Measurements from ENCODE around the gene GRHL1.

Gene GRHL1

DNA sequence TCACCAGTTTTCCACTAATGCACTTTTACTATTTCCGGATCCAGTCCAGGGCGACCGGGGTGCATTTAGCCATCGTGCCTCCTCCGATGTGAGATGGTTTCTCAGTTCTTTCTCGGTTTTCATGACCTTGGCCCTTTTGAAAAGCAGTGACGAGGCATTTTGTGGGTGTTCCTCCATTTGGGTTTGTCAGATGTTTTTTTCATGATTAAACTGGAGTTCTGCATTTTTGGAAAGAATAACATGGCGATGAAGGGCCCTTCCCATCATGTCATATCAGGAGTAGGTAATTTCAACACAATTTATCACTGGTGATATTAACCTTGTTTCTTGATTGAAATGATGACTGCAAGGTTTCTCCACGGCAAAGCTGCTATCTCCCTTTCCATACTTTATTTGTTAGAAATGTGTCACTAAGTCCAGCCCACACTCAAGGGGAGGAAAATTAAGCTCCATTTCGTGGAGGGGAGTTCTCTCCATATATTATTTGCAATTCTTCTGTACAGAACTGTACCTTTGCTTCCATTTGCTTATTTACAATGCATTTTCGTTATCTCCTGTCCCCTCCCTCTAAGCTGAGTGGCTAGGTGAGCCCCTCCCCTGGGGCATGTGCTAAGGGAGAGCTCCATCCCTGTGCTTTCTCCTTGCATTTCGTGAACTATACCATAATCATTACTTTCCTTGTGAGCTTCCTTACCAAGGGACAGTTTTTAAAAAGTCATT lies 83.0 kb downstream of the GRHL1 start:
- peak overlapping the region; percentile 4 for H3K4me3 Mint-ChIP-seq
- H3K36me3 Mint-ChIP-seq (ENCODE audit: insufficient read depth) = peaks cover 3% of the 10 kb centered on the region
- peak overlapping the region; percentile 27 for H3K27ac Mint-ChIP-seq (ENCODE audit: low read depth)
- ATAC-seq (replicated peaks; ENCODE audit: extremely low read depth, poor library complexity, severe bottlenecking) (no peak), DNase-seq (ENCODE audit: low spot score in 2 of 2) (no peak)
- H3K27me3 Mint-ChIP-seq = no peaks in the 10 kb centered on the region
- H3K4me1 Mint-ChIP-seq = peaks cover 33% of the 10 kb centered on the region
- H3K9me3 Mint-ChIP-seq = no peaks in the 10 kb centered on the region

- Mint-ChIP-seq H3K27me3 (no peaks in the 10 kb centered on the region), H3K27ac (ENCODE audit: low read depth) (peak overlapping the region; percentile 68), H3K9me3 (no peaks in the 10 kb centered on the region), H3K4me1 (peaks cover 27% of the 10 kb centered on the region), H3K36me3 (ENCODE audit: insufficient read depth) (peaks cover 3% of the 10 kb centered on the region), H3K4me3 (peak overlapping the region; percentile 4)
- DNase-seq (ENCODE audit: low spot score in 2 of 2) (no peak), ATAC-seq (replicated peaks; ENCODE audit: extremely low read depth, poor library complexity, severe bottlenecking) (no peak)
Measured at GRCh38 chr2:10035053-10035422, 83.5 kb downstream of the GRHL1 start.

DNA sequence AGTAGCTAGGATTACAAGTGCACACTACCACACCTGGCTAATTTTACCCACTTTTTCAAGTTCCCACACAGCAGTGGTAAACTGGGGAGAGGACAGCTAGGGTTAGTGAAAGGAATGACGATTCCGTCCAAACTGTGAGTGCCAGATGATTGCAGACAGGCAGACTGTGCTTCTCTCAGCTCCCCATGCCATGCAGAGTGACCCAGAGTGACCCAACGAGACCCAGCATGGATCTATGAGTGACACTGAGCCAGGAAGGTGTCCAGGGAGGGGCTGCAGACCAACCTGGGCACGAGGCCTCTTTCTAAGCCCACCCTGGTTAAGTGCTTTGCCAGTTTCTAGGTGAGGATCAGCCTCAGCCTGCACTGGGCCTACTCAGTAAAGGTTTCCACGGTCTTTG lies 84.1 kb downstream of the GRHL1 start:
- peak overlapping the region; percentile 68 for H3K27ac Mint-ChIP-seq (ENCODE audit: low read depth)
- peaks cover 23% of the 10 kb centered on the region for H3K4me1 Mint-ChIP-seq
- H3K27me3 Mint-ChIP-seq = no peaks in the 10 kb centered on the region
- DNase-seq (ENCODE audit: low spot score in 2 of 2) (no peak), ATAC-seq (replicated peaks; ENCODE audit: extremely low read depth, poor library complexity, severe bottlenecking) (no peak)
- peaks cover 3% of the 10 kb centered on the region for H3K36me3 Mint-ChIP-seq (ENCODE audit: insufficient read depth)
- H3K9me3 Mint-ChIP-seq = no peaks in the 10 kb centered on the region
- peak overlapping the region; percentile 4 for H3K4me3 Mint-ChIP-seq

GRCh38 chr2:10036095-10036884 lies 84.8 kb downstream of the GRHL1 start:
- peak in 1 of 2 donors; percentile 31 for DNase-seq (ENCODE audit: low spot score in 2 of 2)
- no peaks in the 10 kb centered on the region for H3K27me3 Mint-ChIP-seq
- peak; percentile 78 for ATAC-seq (replicated peaks; ENCODE audit: extremely low read depth, poor library complexity, severe bottlenecking)

GRCh38 chr2:10038123-10038522 lies 86.6 kb downstream of the GRHL1 start:
- Mint-ChIP-seq H3K4me3 (no peak overlapping the region), H3K4me1 (peaks cover 37% of the 10 kb centered on the region), H3K27me3 (no peaks in the 10 kb centered on the region), H3K27ac (ENCODE audit: low read depth) (no peak overlapping the region), H3K36me3 (ENCODE audit: insufficient read depth) (peaks cover 6% of the 10 kb centered on the region), H3K9me3 (no peaks in the 10 kb centered on the region)
- ATAC-seq (replicated peaks; ENCODE audit: extremely low read depth, poor library complexity, severe bottlenecking) = no peak
- no peak for DNase-seq (ENCODE audit: low spot score in 2 of 2)

More at GRCh38 chr2:10036095-10036884, 84.8 kb downstream of the GRHL1 start:
- Mint-ChIP-seq H3K36me3 (ENCODE audit: insufficient read depth) (peaks cover 3% of the 10 kb centered on the region), H3K27ac (ENCODE audit: low read depth) (peak overlapping the region; percentile 68), H3K4me3 (peak overlapping the region; percentile 4), H3K4me1 (peaks cover 24% of the 10 kb centered on the region), H3K9me3 (no peaks in the 10 kb centered on the region)

DNA sequence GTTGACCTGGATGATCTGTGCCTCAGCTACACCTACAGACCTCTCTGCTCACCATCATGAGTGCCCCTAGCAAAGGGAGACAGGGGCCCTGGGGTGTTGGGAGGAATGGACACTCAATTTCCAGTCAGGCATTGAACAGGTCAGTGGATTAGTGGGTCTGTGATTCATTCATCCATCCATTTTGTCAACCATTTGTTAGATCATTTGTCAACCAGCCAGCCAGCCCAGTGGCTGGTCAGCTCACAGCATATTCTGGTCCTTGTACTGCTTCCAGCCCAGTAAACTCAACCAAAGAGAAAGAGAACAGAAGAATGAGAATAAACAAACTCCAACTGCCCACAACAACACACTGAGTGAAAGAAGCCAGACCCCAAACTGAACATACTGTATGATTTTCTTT lies 87.2 kb downstream of the GRHL1 start:
- Mint-ChIP-seq H3K27me3 (no peaks in the 10 kb centered on the region), H3K36me3 (ENCODE audit: insufficient read depth) (peaks cover 6% of the 10 kb centered on the region), H3K4me1 (peaks cover 37% of the 10 kb centered on the region), H3K27ac (ENCODE audit: low read depth) (no peak overlapping the region), H3K9me3 (no peaks in the 10 kb centered on the region), H3K4me3 (no peak overlapping the region)
- DNase-seq (ENCODE audit: low spot score in 2 of 2) (no peak), ATAC-seq (replicated peaks; ENCODE audit: extremely low read depth, poor library complexity, severe bottlenecking) (no peak)

DNA sequence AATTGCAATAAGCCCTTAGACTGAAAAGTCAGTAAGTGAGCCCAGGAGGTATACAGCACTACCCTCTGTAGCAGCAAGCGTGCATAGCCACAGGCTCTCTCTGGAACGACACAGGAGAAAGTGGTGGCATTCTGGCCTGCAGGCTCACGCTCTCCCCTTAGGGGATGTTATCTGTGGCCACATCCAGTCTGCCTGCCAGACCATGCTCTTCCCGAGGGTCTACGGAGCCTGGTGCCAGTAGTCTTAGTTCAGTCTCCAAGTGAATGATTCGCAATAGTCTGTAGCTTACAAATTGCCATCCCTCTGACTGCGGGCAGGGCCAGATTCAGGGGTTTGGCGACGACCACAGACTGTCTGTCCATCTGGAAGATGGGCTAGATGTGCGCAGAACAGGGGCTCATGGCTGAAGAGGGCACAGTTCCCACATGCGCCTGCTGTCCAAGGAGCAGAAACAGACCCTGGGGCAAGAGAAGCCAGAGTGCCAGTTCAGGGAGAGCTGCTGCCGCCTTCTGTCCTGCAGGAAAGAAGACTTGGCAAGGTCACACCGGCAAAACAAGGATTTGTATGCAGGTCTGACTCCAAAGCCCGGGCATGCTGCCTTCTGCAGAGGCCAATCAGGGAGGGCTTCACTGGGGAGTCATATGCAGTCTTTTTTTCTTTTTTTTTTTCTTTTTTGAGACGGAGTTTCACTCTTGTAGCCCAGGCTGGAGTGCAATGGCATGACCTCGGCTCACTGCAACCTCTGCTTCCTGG lies 88.3 kb downstream of the GRHL1 start:
- Mint-ChIP-seq H3K36me3 (ENCODE audit: insufficient read depth) (peaks cover 8% of the 10 kb centered on the region), H3K27me3 (no peaks in the 10 kb centered on the region), H3K9me3 (no peaks in the 10 kb centered on the region), H3K4me3 (no peak overlapping the region), H3K27ac (ENCODE audit: low read depth) (no peak overlapping the region), H3K4me1 (peaks cover 35% of the 10 kb centered on the region)
- DNase-seq (ENCODE audit: low spot score in 2 of 2) (no peak), ATAC-seq (replicated peaks; ENCODE audit: extremely low read depth, poor library complexity, severe bottlenecking) (no peak)

DNA sequence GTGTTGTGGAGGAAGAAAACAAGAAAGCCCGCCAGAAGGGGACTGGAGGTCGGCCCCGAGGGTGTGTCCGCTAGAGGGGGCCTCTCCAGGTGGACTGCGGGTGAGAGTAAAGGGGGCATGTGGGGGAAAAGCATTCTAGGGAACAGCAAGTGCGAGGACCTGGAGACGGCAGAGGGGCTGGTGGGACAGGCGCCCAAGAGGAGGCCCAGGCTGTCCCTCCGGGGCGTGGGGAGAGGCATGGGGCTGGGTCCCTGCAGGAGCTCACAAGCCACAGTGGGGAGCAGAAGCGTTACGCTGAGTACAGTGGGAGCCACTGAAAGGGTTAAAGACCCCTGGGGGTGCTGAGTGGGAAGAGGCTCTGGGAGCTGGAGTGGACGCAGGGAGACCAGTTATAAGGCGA lies 90.2 kb downstream of the GRHL1 start:
- no peak for DNase-seq (ENCODE audit: low spot score in 2 of 2)
- no peak for ATAC-seq (replicated peaks; ENCODE audit: extremely low read depth, poor library complexity, severe bottlenecking)
- peaks cover 8% of the 10 kb centered on the region for H3K36me3 Mint-ChIP-seq (ENCODE audit: insufficient read depth)
- H3K27ac Mint-ChIP-seq (ENCODE audit: low read depth) = peak overlapping the region; percentile 94
- H3K4me3 Mint-ChIP-seq = peak overlapping the region; percentile 83
- H3K4me1 Mint-ChIP-seq = peaks cover 21% of the 10 kb centered on the region
- no peaks in the 10 kb centered on the region for H3K9me3 Mint-ChIP-seq
- H3K27me3 Mint-ChIP-seq = no peaks in the 10 kb centered on the region

DNA sequence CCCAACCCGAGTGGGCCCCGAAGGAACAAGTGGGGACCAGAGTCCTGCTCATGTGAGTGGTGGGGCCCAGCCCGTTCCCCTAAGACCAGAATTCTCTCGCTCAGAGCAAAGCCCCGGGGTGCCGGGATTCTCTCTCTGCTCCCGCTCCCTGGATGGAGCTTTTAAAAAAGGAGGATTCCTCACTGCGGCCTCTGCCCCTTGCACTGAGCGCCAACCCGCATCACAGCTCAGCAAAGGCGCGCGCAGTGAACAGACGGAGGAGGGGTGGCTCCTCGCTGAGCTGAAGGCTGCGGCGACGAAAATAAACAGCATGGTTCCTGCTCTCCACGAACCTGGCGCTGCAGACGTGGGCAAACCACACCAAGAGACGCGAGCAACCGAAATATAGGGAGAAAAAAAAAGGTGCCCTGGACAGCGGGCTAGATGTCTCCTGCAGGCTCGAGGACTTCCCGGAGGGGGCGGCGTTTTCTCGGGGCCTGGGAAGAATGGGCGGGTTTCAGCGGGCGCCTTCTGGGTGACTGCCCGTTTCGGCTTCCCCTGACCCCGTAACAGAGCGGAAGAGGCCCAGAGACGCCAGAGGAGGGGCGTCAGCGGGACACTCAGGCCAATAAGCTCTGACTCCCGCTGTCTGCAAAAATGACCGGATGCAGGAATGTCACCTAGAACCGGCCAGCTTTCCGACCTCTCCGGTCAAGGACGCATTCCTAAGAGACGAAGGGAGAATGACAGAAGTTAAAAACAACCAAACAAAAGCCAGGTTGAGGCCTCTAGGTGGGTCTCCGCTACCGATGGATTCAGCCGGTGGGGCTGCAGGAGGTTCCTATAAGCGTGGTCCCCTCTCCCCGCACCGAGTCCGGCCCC lies 91.0 kb downstream of the GRHL1 start:
- no peak for ATAC-seq (replicated peaks; ENCODE audit: extremely low read depth, poor library complexity, severe bottlenecking)
- Mint-ChIP-seq H3K4me3 (peak overlapping the region; percentile 83), H3K27ac (ENCODE audit: low read depth) (peak overlapping the region; percentile 94), H3K27me3 (no peaks in the 10 kb centered on the region), H3K4me1 (peaks cover 21% of the 10 kb centered on the region), H3K36me3 (ENCODE audit: insufficient read depth) (peaks cover 12% of the 10 kb centered on the region), H3K9me3 (no peaks in the 10 kb centered on the region)
- DNase-seq (ENCODE audit: low spot score in 2 of 2) = no peak

GRCh38 chr2:10043256-10043905 lies 91.9 kb downstream of the GRHL1 start, which contains the start of gene KLF11:
KLF11 (plus strand) TSS chr2:10043550; CDS start chr2:10043717, 167 bp downstream.
- H3K36me3 Mint-ChIP-seq (ENCODE audit: insufficient read depth) = peaks cover 20% of the 10 kb centered on the region
- peak within 1 kb of the TSS; percentile 83 for H3K4me3 Mint-ChIP-seq
- H3K4me1 Mint-ChIP-seq = peaks cover 21% of the 10 kb centered on the region
- no peaks in the 10 kb centered on the region for H3K27me3 Mint-ChIP-seq
- H3K27ac Mint-ChIP-seq (ENCODE audit: low read depth) = peak within 1 kb of the TSS; percentile 94
- ATAC-seq (replicated peaks; ENCODE audit: extremely low read depth, poor library complexity, severe bottlenecking) = peak; percentile 62
- no peaks in the 10 kb centered on the region for H3K9me3 Mint-ChIP-seq
- peak; percentile 60 to 67 for DNase-seq (ENCODE audit: low spot score in 2 of 2)

- peak; percentile 67 for ATAC-seq (replicated peaks; ENCODE audit: extremely low read depth, poor library complexity, severe bottlenecking)
- Mint-ChIP-seq H3K27me3 (no peaks in the 10 kb centered on the region), H3K4me1 (peaks cover 21% of the 10 kb centered on the region), H3K9me3 (no peaks in the 10 kb centered on the region), H3K36me3 (ENCODE audit: insufficient read depth) (peaks cover 21% of the 10 kb centered on the region), H3K27ac (ENCODE audit: low read depth) (peak overlapping the region; percentile 94), H3K4me3 (peak overlapping the region; percentile 83)
- peak; percentile 81 to 90 for DNase-seq (ENCODE audit: low spot score in 2 of 2)
Measured at GRCh38 chr2:10043906-10044601, 92.6 kb downstream of the GRHL1 start.

Data from central memory CD8-positive, alpha-beta T cell (primary cell).